HG02623 (cell line): ENCODE data around the gene AKAP14.
"Not testable (repeated sequence)": the region's sequence is repeated elsewhere in the genome, so short reads cannot be mapped to it uniquely, and the experiment has no call there.

Experiments
- ATAC-seq: cut with Tn5 transposase; IDR thresholded peaks from one replicate; pipeline ENCODE4 v1.9.1; 2021; ENCODE audit warnings: moderate library complexity; ENCODE audit not compliant: unreplicated experiment

AKAP14 gene

GRCh38 chrX:119919835-119920585 is 24.3 kb downstream of the AKAP14 start:
- ATAC-seq = no peak

- ATAC-seq = not testable (repeated sequence)
Observed at GRCh38 chrX:119922391-119922790, 26.7 kb downstream of the AKAP14 start.

GRCh38 chrX:119935215-119935874 is 39.7 kb downstream of the AKAP14 start:
- ATAC-seq = no peak

GRCh38 chrX:119941336-119941735 is 45.6 kb downstream of the AKAP14 start:
- ATAC-seq = no peak

GRCh38 chrX:119942173-119942819 is 46.6 kb downstream of the AKAP14 start:
- ATAC-seq = no peak

GRCh38 chrX:119942831-119943184 is 47.1 kb downstream of the AKAP14 start:
- ATAC-seq = peak; percentile 3

- peak; percentile 76 for ATAC-seq
Observed at GRCh38 chrX:119943185-119943988, 47.7 kb downstream of the AKAP14 start, which contains the start of gene NKAP. TSS of gene NKAP (minus strand) at chrX:119943751. CDS start at chrX:119943605, 146 bp downstream.

- ATAC-seq = no peak
Observed at GRCh38 chrX:119945481-119945880, 49.8 kb downstream of the AKAP14 start.

- no peak for ATAC-seq
Observed at GRCh38 chrX:119948381-119948780, 52.7 kb downstream of the AKAP14 start.

- no peak for ATAC-seq
Observed at GRCh38 chrX:119954374-119954773, 58.7 kb downstream of the AKAP14 start.

GRCh38 chrX:119955807-119956570 is 60.3 kb downstream of the AKAP14 start:
- not testable (repeated sequence) for ATAC-seq

- ATAC-seq = no peak
Observed at GRCh38 chrX:119960625-119961024, 64.9 kb downstream of the AKAP14 start.

GRCh38 chrX:119966837-119967236 is 71.1 kb downstream of the AKAP14 start:
- not testable (repeated sequence) for ATAC-seq
